Measurements from ENCODE around the gene INTS14. TPM values are rescaled to one million over a fixed set of nuclear protein-coding genes. Genes with fewer than 3 reads are reported as not detected.

The INTS14 gene
- total and polyA plus RNA-seq, 4 donors, result 12.0 to 26.4 (median 16.0) TPM

DNA sequence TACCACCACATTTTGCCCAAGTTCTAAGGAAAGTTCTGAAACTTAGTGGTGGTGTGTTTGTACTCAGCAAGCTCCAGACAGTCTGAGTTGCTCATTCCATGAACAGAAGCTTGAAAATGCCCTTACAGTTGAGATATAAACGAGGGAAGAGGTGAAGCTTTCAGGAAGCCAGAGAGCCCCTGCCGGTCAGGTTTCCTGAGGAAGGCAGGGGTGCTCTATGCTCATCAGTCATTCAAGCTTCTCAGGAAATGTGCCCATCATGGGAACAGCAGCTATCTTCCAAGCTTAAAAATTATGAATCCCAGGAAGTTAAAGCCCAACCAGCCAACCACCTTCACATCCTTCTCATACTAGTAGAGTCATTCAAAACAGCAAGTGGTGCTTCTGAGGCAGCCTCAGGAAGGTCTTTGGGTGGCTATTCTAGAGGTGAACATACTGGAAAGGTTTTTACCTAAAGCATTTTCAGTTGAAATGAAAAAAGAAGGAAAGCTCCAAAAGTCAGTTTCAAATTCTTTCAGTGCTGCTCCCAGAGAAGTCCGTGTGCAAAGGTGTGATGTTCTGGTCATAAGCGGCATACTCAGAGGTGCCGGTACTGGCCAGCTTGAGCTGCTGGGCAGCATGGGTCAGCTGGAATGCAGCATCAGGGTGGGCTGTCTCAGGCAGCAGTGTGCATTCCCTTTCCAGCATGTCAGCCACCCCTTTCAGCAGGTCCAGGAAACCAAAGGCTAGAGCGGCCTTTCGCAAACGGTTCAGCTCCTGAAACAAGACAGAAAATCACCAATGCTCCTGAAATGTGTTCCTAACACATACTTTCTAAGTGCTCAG lies 31.8 kb downstream of the INTS14 start:
- H3K4me3 ChIP-seq (ENCODE audit: low read depth in 1 of 3, low read length in 3 of 3), result no peak overlapping the region
- H3K9me3 ChIP-seq (ENCODE audit: control insufficient read depth in 4 of 4, low read length in 3 of 4), result no peaks in the 10 kb centered on the region
- DNase-seq (ENCODE audit: low spot score), result no peak
- H3K4me1 ChIP-seq (ENCODE audit: control insufficient read depth in 4 of 4, insufficient read depth in 4 of 4, low read length in 3 of 4), result peaks cover 0 to under 1% (median 0%) of the 10 kb centered on the region in 4 donors
- H3K36me3 ChIP-seq (ENCODE audit: control insufficient read depth in 4 of 4, insufficient read depth in 3 of 4, low read depth in 1 of 4, low read length in 3 of 4), result peaks cover 14 to 76% (median 40%) of the 10 kb centered on the region in 4 donors
- no peak for TF ChIP-seq RAD21 (IDR thresholded peaks at IDR 0.05)
- TF ChIP-seq HNF4G (IDR thresholded peaks at IDR 0.05), result no peak
- TF ChIP-seq, protein P1, sequence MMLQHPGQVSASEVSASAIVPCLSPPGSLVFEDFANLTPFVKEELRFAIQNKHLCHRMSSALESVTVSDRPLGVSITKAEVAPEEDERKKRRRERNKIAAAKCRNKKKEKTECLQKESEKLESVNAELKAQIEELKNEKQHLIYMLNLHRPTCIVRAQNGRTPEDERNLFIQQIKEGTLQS (IDR thresholded peaks at IDR 0.05), result no peak
- TF ChIP-seq, protein P2, sequence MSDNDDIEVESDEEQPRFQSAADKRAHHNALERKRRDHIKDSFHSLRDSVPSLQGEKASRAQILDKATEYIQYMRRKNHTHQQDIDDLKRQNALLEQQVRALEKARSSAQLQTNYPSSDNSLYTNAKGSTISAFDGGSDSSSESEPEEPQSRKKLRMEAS (IDR thresholded peaks at IDR 0.05), result no peak
- TF ChIP-seq EGR1 (IDR thresholded peaks at IDR 0.05; ENCODE audit: low read depth in 2 of 2), result no peak
- TF ChIP-seq, protein P3, sequence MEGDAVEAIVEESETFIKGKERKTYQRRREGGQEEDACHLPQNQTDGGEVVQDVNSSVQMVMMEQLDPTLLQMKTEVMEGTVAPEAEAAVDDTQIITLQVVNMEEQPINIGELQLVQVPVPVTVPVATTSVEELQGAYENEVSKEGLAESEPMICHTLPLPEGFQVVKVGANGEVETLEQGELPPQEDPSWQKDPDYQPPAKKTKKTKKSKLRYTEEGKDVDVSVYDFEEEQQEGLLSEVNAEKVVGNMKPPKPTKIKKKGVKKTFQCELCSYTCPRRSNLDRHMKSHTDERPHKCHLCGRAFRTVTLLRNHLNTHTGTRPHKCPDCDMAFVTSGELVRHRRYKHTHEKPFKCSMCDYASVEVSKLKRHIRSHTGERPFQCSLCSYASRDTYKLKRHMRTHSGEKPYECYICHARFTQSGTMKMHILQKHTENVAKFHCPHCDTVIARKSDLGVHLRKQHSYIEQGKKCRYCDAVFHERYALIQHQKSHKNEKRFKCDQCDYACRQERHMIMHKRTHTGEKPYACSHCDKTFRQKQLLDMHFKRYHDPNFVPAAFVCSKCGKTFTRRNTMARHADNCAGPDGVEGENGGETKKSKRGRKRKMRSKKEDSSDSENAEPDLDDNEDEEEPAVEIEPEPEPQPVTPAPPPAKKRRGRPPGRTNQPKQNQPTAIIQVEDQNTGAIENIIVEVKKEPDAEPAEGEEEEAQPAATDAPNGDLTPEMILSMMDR (IDR thresholded peaks at IDR 0.05; ENCODE audit: low read depth, low read length, missing input control), result no peak
- TF ChIP-seq, protein P4, sequence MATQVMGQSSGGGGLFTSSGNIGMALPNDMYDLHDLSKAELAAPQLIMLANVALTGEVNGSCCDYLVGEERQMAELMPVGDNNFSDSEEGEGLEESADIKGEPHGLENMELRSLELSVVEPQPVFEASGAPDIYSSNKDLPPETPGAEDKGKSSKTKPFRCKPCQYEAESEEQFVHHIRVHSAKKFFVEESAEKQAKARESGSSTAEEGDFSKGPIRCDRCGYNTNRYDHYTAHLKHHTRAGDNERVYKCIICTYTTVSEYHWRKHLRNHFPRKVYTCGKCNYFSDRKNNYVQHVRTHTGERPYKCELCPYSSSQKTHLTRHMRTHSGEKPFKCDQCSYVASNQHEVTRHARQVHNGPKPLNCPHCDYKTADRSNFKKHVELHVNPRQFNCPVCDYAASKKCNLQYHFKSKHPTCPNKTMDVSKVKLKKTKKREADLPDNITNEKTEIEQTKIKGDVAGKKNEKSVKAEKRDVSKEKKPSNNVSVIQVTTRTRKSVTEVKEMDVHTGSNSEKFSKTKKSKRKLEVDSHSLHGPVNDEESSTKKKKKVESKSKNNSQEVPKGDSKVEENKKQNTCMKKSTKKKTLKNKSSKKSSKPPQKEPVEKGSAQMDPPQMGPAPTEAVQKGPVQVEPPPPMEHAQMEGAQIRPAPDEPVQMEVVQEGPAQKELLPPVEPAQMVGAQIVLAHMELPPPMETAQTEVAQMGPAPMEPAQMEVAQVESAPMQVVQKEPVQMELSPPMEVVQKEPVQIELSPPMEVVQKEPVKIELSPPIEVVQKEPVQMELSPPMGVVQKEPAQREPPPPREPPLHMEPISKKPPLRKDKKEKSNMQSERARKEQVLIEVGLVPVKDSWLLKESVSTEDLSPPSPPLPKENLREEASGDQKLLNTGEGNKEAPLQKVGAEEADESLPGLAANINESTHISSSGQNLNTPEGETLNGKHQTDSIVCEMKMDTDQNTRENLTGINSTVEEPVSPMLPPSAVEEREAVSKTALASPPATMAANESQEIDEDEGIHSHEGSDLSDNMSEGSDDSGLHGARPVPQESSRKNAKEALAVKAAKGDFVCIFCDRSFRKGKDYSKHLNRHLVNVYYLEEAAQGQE (IDR thresholded peaks at IDR 0.05), result no peak
- TF ChIP-seq FOXA2 (IDR thresholded peaks at IDR 0.05), result no peak
- no peak for TF ChIP-seq TAF1 (conservative IDR thresholded peaks at IDR 0.05)
- TF ChIP-seq FOXA1 (IDR thresholded peaks at IDR 0.05), result no peak
- no peak for TF ChIP-seq RXRA (IDR thresholded peaks at IDR 0.05)
- no peak for TF ChIP-seq NR2F2 (IDR thresholded peaks at IDR 0.05)
- TF ChIP-seq YY1 (IDR thresholded peaks at IDR 0.05), result no peak
- TF ChIP-seq JUND (IDR thresholded peaks at IDR 0.05), result no peak
- no peak for TF ChIP-seq HNF4A (conservative IDR thresholded peaks at IDR 0.05)
- TF ChIP-seq, protein P5, sequence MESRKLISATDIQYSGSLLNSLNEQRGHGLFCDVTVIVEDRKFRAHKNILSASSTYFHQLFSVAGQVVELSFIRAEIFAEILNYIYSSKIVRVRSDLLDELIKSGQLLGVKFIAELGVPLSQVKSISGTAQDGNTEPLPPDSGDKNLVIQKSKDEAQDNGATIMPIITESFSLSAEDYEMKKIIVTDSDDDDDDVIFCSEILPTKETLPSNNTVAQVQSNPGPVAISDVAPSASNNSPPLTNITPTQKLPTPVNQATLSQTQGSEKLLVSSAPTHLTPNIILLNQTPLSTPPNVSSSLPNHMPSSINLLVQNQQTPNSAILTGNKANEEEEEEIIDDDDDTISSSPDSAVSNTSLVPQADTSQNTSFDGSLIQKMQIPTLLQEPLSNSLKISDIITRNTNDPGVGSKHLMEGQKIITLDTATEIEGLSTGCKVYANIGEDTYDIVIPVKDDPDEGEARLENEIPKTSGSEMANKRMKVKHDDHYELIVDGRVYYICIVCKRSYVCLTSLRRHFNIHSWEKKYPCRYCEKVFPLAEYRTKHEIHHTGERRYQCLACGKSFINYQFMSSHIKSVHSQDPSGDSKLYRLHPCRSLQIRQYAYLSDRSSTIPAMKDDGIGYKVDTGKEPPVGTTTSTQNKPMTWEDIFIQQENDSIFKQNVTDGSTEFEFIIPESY (IDR thresholded peaks at IDR 0.05), result no peak
- no peak for TF ChIP-seq SP1 (IDR thresholded peaks at IDR 0.05)
- TF ChIP-seq GABPA (IDR thresholded peaks at IDR 0.05 in 1 of 2, conservative IDR thresholded peaks at IDR 0.05 in 1 of 2), result no peak
- no peak overlapping the region for H3K27ac ChIP-seq (ENCODE audit: low read depth in 1 of 2, low read length in 2 of 2)
- H3K9ac ChIP-seq (ENCODE audit: low read depth in 1 of 2, low read length in 2 of 2), result no peak overlapping the region
- no peaks in the 10 kb centered on the region for H3K27me3 ChIP-seq (ENCODE audit: control insufficient read depth in 4 of 4, insufficient read depth in 4 of 4, low read length in 3 of 4)
- 84% methylated on average over 8 of the region's 8 CpGs for WGBS

All from liver (tissue), 9 donors.